Kidney epithelial cell (primary cell): ENCODE results near the gene ZG16. TPM values are rescaled to one million over a fixed set of nuclear protein-coding genes. Genes with fewer than 3 reads are reported as not detected.

ENCODE experiments used
- DNase-seq: peaks from one replicate; pipeline ENCODE4 v3.0.0-alpha.2; 2010; ENCODE audit warnings: low read depth
- H3K27me3 ChIP-seq: 2 replicates; pipeline ENCODE4 v1.6.0; 2011; ENCODE audit warnings: low read length; ENCODE audit not compliant: control insufficient read depth, insufficient read depth
- H3K36me3 ChIP-seq: 2 replicates; pipeline ENCODE4 v1.5.1; 2011; ENCODE audit warnings: low read length; ENCODE audit not compliant: control insufficient read depth, insufficient read depth
- H3K4me3 ChIP-seq: 2 replicates; pipeline ENCODE4 v1.5.1; 2011; ENCODE audit warnings: low read depth, mild to moderate bottlenecking, control low read depth, low read length
- total RNA-seq: library from RNA; depleted of rRNA; stranded (reverse); fragments of >200 nt; gene quantifications from 2 replicates; pipeline ENCODE4 v1.2.3, GENCODE V29; 2015
- TF ChIP-seq, protein P1 (sequence below): IDR thresholded peaks from 2 replicates; pipeline ENCODE4 v1.5.1; 2011; ENCODE audit warnings: mild to moderate bottlenecking, moderate library complexity, low read length, control low read depth, inconsistent platforms; ENCODE audit not compliant: insufficient read depth, poor library complexity, severe bottlenecking

Gene ZG16
- total RNA-seq, 1 donor from 2014 or later: not detected

DNA sequence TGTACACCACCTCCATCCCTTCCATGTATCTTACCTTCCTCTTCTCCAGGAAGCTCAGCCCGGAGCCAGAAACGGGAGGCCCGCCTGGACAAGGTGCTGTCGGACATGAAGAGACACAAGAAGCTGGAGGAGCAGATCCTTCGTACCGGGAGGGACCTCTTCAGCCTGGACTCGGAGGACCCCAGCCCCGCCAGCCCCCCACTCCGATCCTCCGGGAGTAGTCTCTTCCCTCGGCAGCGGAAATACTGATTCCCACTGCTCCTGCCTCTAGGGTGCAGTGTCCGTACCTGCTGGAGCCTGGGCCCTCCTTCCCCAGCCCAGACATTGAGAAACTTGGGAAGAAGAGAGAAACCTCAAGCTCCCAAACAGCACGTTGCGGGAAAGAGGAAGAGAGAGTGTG lies 41.5 kb downstream of the ZG16 start:
- TF ChIP-seq, protein P1, sequence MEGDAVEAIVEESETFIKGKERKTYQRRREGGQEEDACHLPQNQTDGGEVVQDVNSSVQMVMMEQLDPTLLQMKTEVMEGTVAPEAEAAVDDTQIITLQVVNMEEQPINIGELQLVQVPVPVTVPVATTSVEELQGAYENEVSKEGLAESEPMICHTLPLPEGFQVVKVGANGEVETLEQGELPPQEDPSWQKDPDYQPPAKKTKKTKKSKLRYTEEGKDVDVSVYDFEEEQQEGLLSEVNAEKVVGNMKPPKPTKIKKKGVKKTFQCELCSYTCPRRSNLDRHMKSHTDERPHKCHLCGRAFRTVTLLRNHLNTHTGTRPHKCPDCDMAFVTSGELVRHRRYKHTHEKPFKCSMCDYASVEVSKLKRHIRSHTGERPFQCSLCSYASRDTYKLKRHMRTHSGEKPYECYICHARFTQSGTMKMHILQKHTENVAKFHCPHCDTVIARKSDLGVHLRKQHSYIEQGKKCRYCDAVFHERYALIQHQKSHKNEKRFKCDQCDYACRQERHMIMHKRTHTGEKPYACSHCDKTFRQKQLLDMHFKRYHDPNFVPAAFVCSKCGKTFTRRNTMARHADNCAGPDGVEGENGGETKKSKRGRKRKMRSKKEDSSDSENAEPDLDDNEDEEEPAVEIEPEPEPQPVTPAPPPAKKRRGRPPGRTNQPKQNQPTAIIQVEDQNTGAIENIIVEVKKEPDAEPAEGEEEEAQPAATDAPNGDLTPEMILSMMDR: peak; percentile 33
- Histone ChIP-seq H3K27me3 (no peaks in the 10 kb centered on the region), H3K4me3 (no peak overlapping the region), H3K36me3 (no peaks in the 10 kb centered on the region)
- no peak for DNase-seq

DNA sequence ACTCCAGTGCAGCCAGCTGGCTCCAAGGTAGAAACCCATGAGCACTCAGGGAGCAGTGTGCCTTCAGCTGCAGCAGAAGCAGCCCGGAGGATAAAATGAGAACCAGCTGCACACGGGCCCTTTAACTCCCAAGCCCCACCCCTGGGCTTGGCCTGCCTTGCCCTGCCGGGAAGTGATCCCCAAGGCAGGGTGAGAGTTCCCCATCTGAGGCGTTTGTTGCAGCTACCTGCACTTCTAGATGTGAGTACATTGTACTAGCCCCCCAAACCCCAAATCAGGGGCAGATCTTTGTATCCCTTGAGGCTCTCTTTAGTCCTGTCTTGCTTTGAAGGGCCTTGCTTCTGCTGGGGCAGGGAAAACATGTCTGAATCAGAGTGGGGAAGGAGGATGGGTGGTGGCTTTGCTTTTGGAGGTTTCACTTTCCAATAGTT lies 42.2 kb downstream of the ZG16 start, which contains the start of gene MVP:
TSS of gene MVP (plus strand) at position 192 of the 431 bp plus-strand sequence. CDS start 10,088 bp downstream, outside the sequence.
- no peak for DNase-seq
- Histone ChIP-seq H3K36me3 (no peaks in the 10 kb centered on the region), H3K27me3 (no peaks in the 10 kb centered on the region), H3K4me3 (peak within 1 kb of the TSS; percentile 48)
- TF ChIP-seq, protein P1: no peak

DNA sequence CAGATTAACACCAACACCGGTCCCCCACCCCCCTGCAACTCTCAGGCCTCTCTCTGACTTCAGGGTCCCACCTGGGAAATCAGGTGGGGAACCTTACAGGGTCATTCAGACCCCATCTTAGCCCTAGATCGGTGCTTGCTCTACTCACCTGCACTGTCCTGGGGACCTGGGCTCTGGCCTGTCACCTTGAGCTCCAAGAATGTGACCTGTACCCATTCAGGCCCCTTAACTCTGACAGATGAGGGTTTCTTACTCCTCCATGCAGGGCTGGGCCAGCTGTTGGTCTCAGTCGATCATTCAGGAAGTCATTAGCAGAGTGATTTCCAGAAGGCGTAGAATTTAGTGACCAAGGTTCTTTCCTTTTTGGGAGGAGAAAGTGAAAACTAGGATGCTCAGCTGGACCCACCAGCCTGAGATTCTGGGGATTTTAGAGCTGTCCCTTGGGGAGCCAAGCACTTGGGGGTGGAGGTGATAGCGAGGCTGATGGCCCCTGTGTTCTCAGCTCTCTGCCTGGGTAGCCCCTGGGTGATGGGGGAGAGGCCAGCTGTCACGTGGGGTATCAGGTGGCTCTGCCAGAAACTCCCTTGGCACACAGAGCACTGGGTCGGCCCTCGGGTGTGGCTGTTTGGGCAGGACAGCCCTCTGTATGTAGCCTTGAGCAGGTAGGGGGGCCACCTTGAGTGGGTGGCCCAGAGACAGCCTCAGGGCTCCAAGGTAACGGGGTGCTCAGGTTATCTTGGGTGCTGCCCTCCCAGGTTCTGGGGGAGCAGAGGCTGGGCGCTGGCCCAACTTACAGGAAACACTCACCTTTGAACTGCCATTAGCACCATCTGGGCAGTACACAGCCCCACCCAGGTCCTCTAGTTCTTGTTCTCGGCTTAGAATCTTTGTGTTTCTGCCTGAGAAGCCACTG lies 42.9 kb downstream of the ZG16 start:
- TF ChIP-seq, protein P1: no peak
- DNase-seq: no peak
- no peaks in the 10 kb centered on the region for H3K36me3 ChIP-seq
- H3K27me3 ChIP-seq: no peaks in the 10 kb centered on the region
- H3K4me3 ChIP-seq: peak overlapping the region; percentile 48

DNA sequence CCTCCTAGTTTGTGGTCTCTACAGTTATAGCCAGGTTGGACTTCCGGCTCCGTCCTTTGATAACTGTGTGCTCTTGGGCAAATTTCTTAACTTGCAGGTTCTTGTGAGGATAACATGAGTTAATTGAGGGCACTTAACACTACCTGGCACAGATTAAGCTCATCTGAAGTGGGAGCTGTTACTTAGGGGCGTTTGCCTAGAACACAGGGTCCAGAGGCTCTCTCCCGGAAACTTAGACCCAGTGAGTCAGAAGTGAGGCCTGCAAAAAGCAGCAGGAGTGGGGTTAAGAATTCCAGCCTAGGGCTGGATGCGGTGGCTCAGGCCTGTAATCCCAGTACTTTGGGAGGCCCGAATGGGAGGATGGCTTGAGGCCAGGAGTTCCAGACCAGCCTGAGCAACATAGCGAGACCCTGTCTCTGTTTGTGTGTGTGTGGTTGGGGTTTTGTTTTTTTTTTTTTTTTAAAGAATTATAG lies 43.6 kb downstream of the ZG16 start:
- no peak for DNase-seq
- H3K4me3 ChIP-seq: peak overlapping the region; percentile 48
- H3K36me3 ChIP-seq: no peaks in the 10 kb centered on the region
- TF ChIP-seq, protein P1: no peak
- no peaks in the 10 kb centered on the region for H3K27me3 ChIP-seq

DNA sequence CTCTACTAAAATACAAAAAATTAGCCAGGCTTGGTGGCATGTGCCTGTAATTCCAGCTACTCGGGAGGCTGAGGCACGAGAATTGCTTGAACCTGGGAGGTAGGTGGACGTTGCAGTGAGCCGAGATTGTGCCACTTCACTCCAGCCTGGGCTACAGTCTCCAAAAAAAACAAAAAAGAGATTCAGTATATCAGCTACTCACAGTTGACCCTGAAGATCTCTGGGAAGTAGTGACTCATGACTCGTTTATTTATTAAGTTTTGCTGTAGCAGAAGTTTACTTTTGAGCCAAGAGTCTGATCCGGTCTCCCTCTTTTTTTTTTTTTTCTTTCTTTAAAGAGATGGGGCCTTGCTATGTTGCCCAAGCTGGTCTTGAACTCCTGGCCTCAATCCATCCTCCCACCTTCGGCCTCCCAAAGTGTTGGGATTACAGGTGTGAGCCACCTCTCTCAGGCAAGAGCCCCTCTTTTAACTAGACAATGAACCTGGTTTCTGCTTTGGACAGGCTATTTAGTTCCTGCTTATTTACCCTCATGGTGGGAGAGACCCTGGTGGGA lies 46.6 kb downstream of the ZG16 start:
- TF ChIP-seq, protein P1: no peak
- no peaks in the 10 kb centered on the region for H3K27me3 ChIP-seq
- peak; percentile 51 for DNase-seq
- no peaks in the 10 kb centered on the region for H3K36me3 ChIP-seq
- H3K4me3 ChIP-seq: no peak overlapping the region
